SK-N-SH treated with all-trans-retinoic acid at 6 μM for 48 hours (cell line): Measurements from ENCODE around the gene MDC1.
"Not testable (repeated sequence)": the region's sequence is repeated elsewhere in the genome, so short reads cannot be mapped to it uniquely, and the experiment has no call there.

Experiments used
- ATAC-seq: fragments of 200-7000 bp; cut with Tn5 transposase; 3 replicates; pipeline ENCODE4 v1.9.1; 2020; ENCODE audit warnings: mild to moderate bottlenecking, moderate library complexity
- ARNTL ChIP-seq: fragments of 450-650 bp; formaldehyde crosslinking; IDR thresholded peaks from 2 replicates; pipeline ENCODE4 v1.5.0; 2020; ENCODE audit warnings: low read depth, mild to moderate bottlenecking, moderate library complexity, borderline replicate concordance
- BACH2 ChIP-seq: fragments of 250-450 bp; sonication (Bioruptor Pico); IDR thresholded peaks from 2 replicates; pipeline ENCODE4 v1.9.0; 2021; ENCODE audit warnings: mild to moderate bottlenecking, borderline replicate concordance
- CSDC2 ChIP-seq: fragments of 250-450 bp; sonication (Bioruptor Pico); IDR thresholded peaks from 2 replicates; pipeline ENCODE4 v1.5.0; 2020; ENCODE audit warnings: mild to moderate bottlenecking, moderate library complexity
- CSRNP3 ChIP-seq: fragments of 250-450 bp; sonication (Bioruptor Pico); IDR thresholded peaks from 2 replicates; pipeline ENCODE4 v1.5.1; 2021; ENCODE audit warnings: mild to moderate bottlenecking, moderate library complexity
- ESRRG ChIP-seq: fragments of 250-450 bp; sonication (Bioruptor Pico); IDR thresholded peaks from 2 replicates; pipeline ENCODE4 v1.6.1; 2021; ENCODE audit warnings: mild to moderate bottlenecking
- GLIS3 ChIP-seq: fragments of 250-450 bp; sonication (Bioruptor Pico); IDR thresholded peaks from 2 replicates; pipeline ENCODE4 v1.5.0; 2020; ENCODE audit warnings: mild to moderate bottlenecking, moderate library complexity
- ISL1 ChIP-seq: fragments of 250-450 bp; sonication (Bioruptor Pico); IDR thresholded peaks from 2 replicates; pipeline ENCODE4 v2.1.2; 2022; ENCODE audit warnings: mild to moderate bottlenecking, moderate library complexity
- OSR1 ChIP-seq: fragments of 250-450 bp; sonication (Bioruptor Pico); IDR thresholded peaks from 2 replicates; pipeline ENCODE4 v1.8.0; 2022; ENCODE audit warnings: moderate library complexity, mild to moderate bottlenecking, inconsistent platforms
- PPARA ChIP-seq: fragments of 250-450 bp; sonication (Bioruptor Pico); IDR thresholded peaks from 2 replicates; pipeline ENCODE4 v1.5.0; 2020; ENCODE audit warnings: mild to moderate bottlenecking, borderline replicate concordance
- RARB ChIP-seq: fragments of 250-450 bp; sonication (Bioruptor Pico); IDR thresholded peaks from 2 replicates; pipeline ENCODE4 v1.8.0; 2021; ENCODE audit warnings: mild to moderate bottlenecking, moderate library complexity
- SNAI2 ChIP-seq: fragments of 250-450 bp; sonication (Bioruptor Pico); IDR thresholded peaks from 2 replicates; pipeline ENCODE4 v1.5.0; 2020; ENCODE audit warnings: mild to moderate bottlenecking, moderate library complexity
- TCF4 ChIP-seq: fragments of 250-450 bp; sonication (Bioruptor Pico); IDR thresholded peaks from 2 replicates; pipeline ENCODE4 v1.8.0; 2021; ENCODE audit warnings: mild to moderate bottlenecking, moderate library complexity, borderline replicate concordance
- TSHZ2 ChIP-seq: fragments of 250-450 bp; sonication (Bioruptor Pico); IDR thresholded peaks from 2 replicates; pipeline ENCODE4 v1.5.0; 2020; ENCODE audit warnings: mild to moderate bottlenecking, moderate library complexity
- ZC3H10 ChIP-seq: fragments of 250-450 bp; sonication (Bioruptor Pico); IDR thresholded peaks from 2 replicates; pipeline ENCODE4 v1.5.1; 2021; ENCODE audit warnings: mild to moderate bottlenecking, moderate library complexity
- ZFP3 ChIP-seq: fragments of 250-450 bp; sonication (Bioruptor Pico); IDR thresholded peaks from 2 replicates; pipeline ENCODE4 v1.5.0; 2020; ENCODE audit warnings: mild to moderate bottlenecking, moderate library complexity
- ZFP30 ChIP-seq: fragments of 450-650 bp; formaldehyde crosslinking; IDR thresholded peaks from 2 replicates; pipeline ENCODE4 v1.5.0; 2022; ENCODE audit warnings: mild to moderate bottlenecking, moderate library complexity
- ZNF565 ChIP-seq: fragments of 450-650 bp; formaldehyde crosslinking; conservative IDR thresholded peaks from 2 replicates; pipeline ENCODE4 v1.5.0; 2020; ENCODE audit warnings: low read depth, mild to moderate bottlenecking, moderate library complexity
- ZNF70 ChIP-seq: fragments of 450-650 bp; formaldehyde crosslinking; IDR thresholded peaks from 2 replicates; pipeline ENCODE4 v1.5.0; 2020; ENCODE audit warnings: mild to moderate bottlenecking, moderate library complexity
- TF ChIP-seq, protein P1 (sequence below): fragments of 250-450 bp; sonication (Bioruptor Pico); IDR thresholded peaks from 2 replicates; pipeline ENCODE4 v1.8.0; 2021; ENCODE audit warnings: low read depth, mild to moderate bottlenecking, moderate library complexity, borderline replicate concordance

The MDC1 gene

DNA sequence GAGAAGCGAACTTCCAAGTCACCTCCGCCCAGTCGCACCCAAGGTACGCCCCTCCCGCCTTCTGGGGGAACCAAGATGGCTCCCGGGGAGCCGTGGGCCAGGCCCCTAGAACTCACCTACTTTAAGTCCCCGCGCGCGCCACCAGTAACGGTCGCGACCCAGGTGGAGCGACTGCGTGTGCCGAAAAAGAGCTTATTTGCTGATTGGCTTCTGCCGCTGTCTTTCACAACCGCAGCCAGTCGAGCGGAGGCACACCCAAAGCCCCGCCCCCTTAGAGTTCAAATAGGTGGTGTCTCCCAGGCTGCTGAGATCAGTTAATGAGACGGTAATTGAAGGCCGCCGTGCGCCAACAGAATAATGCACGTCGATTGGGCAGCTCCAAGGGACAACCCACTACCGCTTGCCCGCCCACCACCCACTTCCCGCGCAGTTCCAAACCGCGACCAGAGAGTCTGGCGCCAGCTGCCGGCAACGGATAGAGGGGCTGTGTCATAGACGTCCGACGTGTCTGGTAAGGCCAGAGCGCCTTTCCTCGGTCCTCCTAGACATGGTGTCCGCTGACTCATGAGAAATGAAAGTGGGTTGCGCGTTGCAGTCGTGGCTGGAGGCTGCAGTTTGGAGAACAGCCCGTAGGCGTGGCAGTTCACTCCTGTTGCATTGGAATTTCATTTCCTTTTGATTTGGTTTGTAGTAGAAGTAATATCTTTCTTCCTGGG lies at the start of gene MDC1:
MDC1 (minus strand) TSS at position 153 of the 716 bp plus-strand sequence. CDS start 2,106 bp downstream, outside the sequence.
- TF ChIP-seq GLIS3 (CRISPR knock-in tag) (no peak), TSHZ2 (CRISPR knock-in tag) (0 out of 2 replicates have a peak, but pooled peaks have one; percentile 16)
- ATAC-seq, result peak; percentile 82

DNA sequence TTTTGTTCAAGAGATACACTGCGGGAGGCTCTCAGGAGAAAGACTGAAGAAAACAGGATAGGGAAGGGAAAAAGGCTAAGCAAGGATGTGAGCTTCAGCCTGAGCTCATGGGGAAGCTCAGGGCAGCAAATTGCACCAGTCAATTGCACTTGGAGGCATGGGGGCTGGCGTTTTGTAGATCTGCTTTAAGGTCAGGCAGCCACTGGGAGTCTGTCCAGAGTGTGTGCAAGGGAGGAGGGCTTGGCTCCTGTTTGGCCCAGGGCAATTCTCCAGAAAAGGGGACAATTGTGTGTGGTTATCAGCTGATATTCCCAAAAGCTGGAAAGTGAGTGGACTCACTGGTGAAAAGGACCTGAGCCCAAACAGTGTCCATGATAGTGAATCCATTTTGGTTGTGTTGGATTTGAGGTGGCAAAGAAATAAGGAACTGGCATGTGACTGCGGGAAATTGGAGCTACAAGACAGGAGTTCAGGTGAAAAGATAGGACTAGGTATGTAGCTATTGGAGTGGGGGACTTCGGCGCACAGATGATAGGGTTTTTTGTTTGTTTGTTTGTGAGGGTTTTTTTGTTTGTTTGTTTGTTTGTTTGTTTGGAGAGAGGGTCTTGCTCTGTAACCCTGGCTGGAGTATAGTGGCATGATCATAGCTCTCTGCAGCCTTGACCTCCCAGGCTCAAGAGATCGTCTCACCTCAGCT lies 49.5 kb upstream of the MDC1 start:
- no peak for ATAC-seq
- TF ChIP-seq ESRRG (CRISPR knock-in tag) (no peak), CSDC2 (CRISPR knock-in tag) (peak; percentile 71; the same call in 1 of the 2 replicates), SNAI2 (CRISPR knock-in tag) (0 out of 2 replicates have a peak, but pooled peaks have one; percentile 12), RARB (CRISPR knock-in tag) (no peak)

GRCh38 chr6:30765495-30765894 lies 48.4 kb upstream of the MDC1 start:
- ATAC-seq, result not testable (repeated sequence)

DNA sequence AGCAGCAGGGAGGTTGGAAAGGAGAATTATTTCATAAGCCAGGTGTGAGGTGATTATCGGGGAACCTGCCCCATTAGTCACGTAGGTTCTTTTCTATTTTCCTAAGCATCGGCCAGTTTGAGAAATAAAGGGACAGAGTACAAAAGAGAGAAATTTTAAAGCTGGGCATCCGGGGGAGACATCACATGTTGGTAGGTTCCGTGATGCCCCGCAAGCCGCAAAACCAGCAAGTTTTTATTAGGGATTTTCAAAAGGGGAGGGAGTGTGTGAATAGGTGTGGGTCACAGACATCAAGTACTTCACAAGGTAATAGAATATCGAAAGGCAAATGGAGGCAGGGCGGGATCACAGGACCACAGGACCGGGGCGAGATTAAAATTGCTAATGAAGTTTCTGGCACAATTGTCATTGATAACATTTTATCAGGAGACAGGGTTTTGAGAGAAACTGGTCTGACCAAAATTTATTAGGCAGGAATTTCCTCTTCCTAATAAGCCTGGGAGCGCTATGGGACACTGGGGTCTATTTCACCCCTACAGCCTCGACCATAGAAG lies 47.5 kb upstream of the MDC1 start:
- ATAC-seq, result not testable (repeated sequence)

- peak; percentile 47 for ATAC-seq
- TF ChIP-seq ZNF70 (CRISPR knock-in tag) (no peak), CSRNP3 (CRISPR knock-in tag) (no peak), ZNF565 (no peak), ZC3H10 (no peak), ZFP3 (CRISPR knock-in tag) (peak; percentile 34; the same call in 1 of the 2 replicates), SNAI2 (CRISPR knock-in tag) (peak; percentile 68; the same call in 1 of the 2 replicates), ZFP30 (CRISPR knock-in tag) (no peak), TCF4 (CRISPR knock-in tag) (no peak), ESRRG (CRISPR knock-in tag) (no peak), RARB (CRISPR knock-in tag) (no peak), OSR1 (CRISPR knock-in tag) (no peak), BACH2 (no peak), ISL1 (CRISPR knock-in tag) (peak; percentile 60), ARNTL (CRISPR knock-in tag) (no peak), PPARA (CRISPR knock-in tag) (no peak)
- TF ChIP-seq, protein P1, sequence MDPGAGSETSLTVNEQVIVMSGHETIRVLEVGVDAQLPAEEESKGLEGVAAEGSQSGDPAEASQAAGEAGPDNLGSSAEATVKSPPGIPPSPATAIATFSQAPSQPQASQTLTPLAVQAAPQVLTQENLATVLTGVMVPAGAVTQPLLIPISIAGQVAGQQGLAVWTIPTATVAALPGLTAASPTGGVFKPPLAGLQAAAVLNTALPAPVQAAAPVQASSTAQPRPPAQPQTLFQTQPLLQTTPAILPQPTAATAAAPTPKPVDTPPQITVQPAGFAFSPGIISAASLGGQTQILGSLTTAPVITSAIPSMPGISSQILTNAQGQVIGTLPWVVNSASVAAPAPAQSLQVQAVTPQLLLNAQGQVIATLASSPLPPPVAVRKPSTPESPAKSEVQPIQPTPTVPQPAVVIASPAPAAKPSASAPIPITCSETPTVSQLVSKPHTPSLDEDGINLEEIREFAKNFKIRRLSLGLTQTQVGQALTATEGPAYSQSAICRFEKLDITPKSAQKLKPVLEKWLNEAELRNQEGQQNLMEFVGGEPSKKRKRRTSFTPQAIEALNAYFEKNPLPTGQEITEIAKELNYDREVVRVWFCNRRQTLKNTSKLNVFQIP (CRISPR knock-in tag), result no peak
These were observed 46.8 kb upstream of the MDC1 start for GRCh38 chr6:30763618-30764489.
